ENCODE results near the gene GGT7. TPM values are rescaled to one million over a fixed set of nuclear protein-coding genes. Genes with fewer than 3 reads are reported as not detected.
A peak's percentile ranks its signal among the peaks of the same experiment; 100 is the strongest.

The GGT7 gene
- total RNA-seq, result 10.4 to 23.9 TPM (median 23.7 TPM) in 3 replicates
- long read RNA-seq, partial matches to known transcripts, result 1 of 3 reads
- long read RNA-seq, other reads (novel, unspliced or antisense), result 1 of 3 reads

GRCh38 chr20:34872622-34873224 is at the start of gene GGT7:
Gene GGT7 (minus strand): TSS chr20:34872856. CDS start chr20:34872815, 41 bp downstream.
- H3K27ac Mint-ChIP-seq (ENCODE audit: unreplicated experiment), result peak within 1 kb of the TSS; percentile 68
- DNase-seq (ENCODE audit: low spot score), result peak; percentile 77
- no peaks in the 10 kb centered on the region for H3K9me3 Mint-ChIP-seq (ENCODE audit: low read depth)
- H3K4me1 Mint-ChIP-seq (ENCODE audit: low read depth), result peaks cover 39% of the 10 kb centered on the region
- peak; percentile 95 for TF ChIP-seq CTCF (IDR thresholded peaks at IDR 0.05)
- no peaks in the 10 kb centered on the region for H3K27me3 Mint-ChIP-seq (ENCODE audit: low read depth)
- H3K36me3 Mint-ChIP-seq (ENCODE audit: low read depth), result peaks cover 4% of the 10 kb centered on the region
- peak within 1 kb of the TSS; percentile 92 for H3K4me3 Mint-ChIP-seq (ENCODE audit: unreplicated experiment)

GRCh38 chr20:34921436-34921835 is 48.8 kb upstream of the GGT7 start:
- DNase-seq (ENCODE audit: low spot score), result no peak
- no peak overlapping the region for H3K4me3 Mint-ChIP-seq (ENCODE audit: unreplicated experiment)
- no peak for TF ChIP-seq CTCF (IDR thresholded peaks at IDR 0.05)
- no peak overlapping the region for H3K27ac Mint-ChIP-seq (ENCODE audit: unreplicated experiment)
- H3K9me3 Mint-ChIP-seq (ENCODE audit: low read depth), result no peaks in the 10 kb centered on the region
- peaks cover 31% of the 10 kb centered on the region for H3K36me3 Mint-ChIP-seq (ENCODE audit: low read depth)
- H3K27me3 Mint-ChIP-seq (ENCODE audit: low read depth), result no peaks in the 10 kb centered on the region
- H3K4me1 Mint-ChIP-seq (ENCODE audit: low read depth), result no peaks in the 10 kb centered on the region

- no peak overlapping the region for H3K4me3 Mint-ChIP-seq (ENCODE audit: unreplicated experiment)
- TF ChIP-seq CTCF (IDR thresholded peaks at IDR 0.05), result no peak
- H3K36me3 Mint-ChIP-seq (ENCODE audit: low read depth), result peaks cover 21% of the 10 kb centered on the region
- no peak overlapping the region for H3K27ac Mint-ChIP-seq (ENCODE audit: unreplicated experiment)
- DNase-seq (ENCODE audit: low spot score), result no peak
- no peaks in the 10 kb centered on the region for H3K27me3 Mint-ChIP-seq (ENCODE audit: low read depth)
- no peaks in the 10 kb centered on the region for H3K9me3 Mint-ChIP-seq (ENCODE audit: low read depth)
- no peaks in the 10 kb centered on the region for H3K4me1 Mint-ChIP-seq (ENCODE audit: low read depth)
Observed at GRCh38 chr20:34920055-34920454, 47.4 kb upstream of the GGT7 start.

- Mint-ChIP-seq H3K27me3 (ENCODE audit: low read depth) (no peaks in the 10 kb centered on the region), H3K27ac (ENCODE audit: unreplicated experiment) (no peak overlapping the region), H3K36me3 (ENCODE audit: low read depth) (peaks cover 24% of the 10 kb centered on the region), H3K9me3 (ENCODE audit: low read depth) (no peaks in the 10 kb centered on the region), H3K4me1 (ENCODE audit: low read depth) (no peaks in the 10 kb centered on the region), H3K4me3 (ENCODE audit: unreplicated experiment) (no peak overlapping the region)
- no peak for DNase-seq (ENCODE audit: low spot score)
- no peak for TF ChIP-seq CTCF (IDR thresholded peaks at IDR 0.05)
Observed at GRCh38 chr20:34916774-34917354, 44.2 kb upstream of the GGT7 start.

GRCh38 chr20:34915749-34916455 is 43.2 kb upstream of the GGT7 start:
- Mint-ChIP-seq H3K4me1 (ENCODE audit: low read depth) (no peaks in the 10 kb centered on the region), H3K4me3 (ENCODE audit: unreplicated experiment) (no peak overlapping the region), H3K9me3 (ENCODE audit: low read depth) (no peaks in the 10 kb centered on the region), H3K27me3 (ENCODE audit: low read depth) (no peaks in the 10 kb centered on the region), H3K36me3 (ENCODE audit: low read depth) (peaks cover 23% of the 10 kb centered on the region), H3K27ac (ENCODE audit: unreplicated experiment) (no peak overlapping the region)
- no peak for DNase-seq (ENCODE audit: low spot score)
- no peak for TF ChIP-seq CTCF (IDR thresholded peaks at IDR 0.05)
